Endothelial cell of umbilical vein (primary cell): Measurements from ENCODE around the gene MIGA2. TPM values are rescaled to one million over a fixed set of nuclear protein-coding genes. Genes with fewer than 3 reads are reported as not detected.

Experiments
- BruUV-seq: library from RNA; stranded (reverse); fragments of 400-500 nt; replicated peaks from 2 replicates; lab custom pipeline; 2021; lab: Mats Ljungman, UMichigan
- CTCF ChIA-PET: fragments of 300-600, 350-600 bp; sonication (Branson Sonifier 250); formaldehyde crosslinking; loops from one replicate; lab custom pipeline; 2021; ENCODE audit warnings: antibody characterized with exemption, inconsistent platforms; lab: Charles Lee
- POLR2A ChIA-PET: fragments of 300-600, 350-600 bp; sonication (Branson Sonifier 250); formaldehyde crosslinking; loops from one replicate; lab custom pipeline; 2021; ENCODE audit warnings: antibody characterized with exemption, inconsistent platforms; lab: Charles Lee
- DNase-seq: peaks from one replicate; pipeline ENCODE4 v3.0.0-alpha.2; 2011; ENCODE audit warnings: low read depth, low spot score
- FAIRE-seq: peaks from 2 replicates; lab custom pipeline; 2011; peaks lifted over from hg19 to GRCh38; lab: Jason Lieb, UNC
- H2AFZ ChIP-seq: 2 replicates; pipeline ENCODE4 v1.6.0; 2012; ENCODE audit warnings: low read depth, low read length, control low read depth, inconsistent platforms
- H3K27ac ChIP-seq: 2 replicates; pipeline ENCODE4 v1.5.1; 2011; ENCODE audit warnings: low read depth, mild to moderate bottlenecking, control low read depth, low read length, moderate library complexity; ENCODE audit not compliant: insufficient read depth
- H3K27me3 ChIP-seq, 2 experiments: 2 replicates each; pipeline versions ENCODE4 v1.6.0 to v1.6.1; 2011; ENCODE audit warnings: low read length in 2 of 2, mixed read lengths in 1 of 2; ENCODE audit not compliant: control insufficient read depth in 2 of 2, insufficient read depth in 2 of 2
- H3K36me3 ChIP-seq, 2 experiments: 2 replicates in 1 of 2; 3 replicates in 1 of 2; pipeline ENCODE4 v1.5.1; 2011; ENCODE audit warnings: low read length in 2 of 2, mild to moderate bottlenecking in 1 of 2, moderate library complexity in 1 of 2; ENCODE audit not compliant: control insufficient read depth in 2 of 2, insufficient read depth in 2 of 2; ENCODE audit errors: extremely low read depth in 1 of 2
- H3K4me1 ChIP-seq: 3 replicates; pipeline ENCODE4 v1.5.1; 2011; ENCODE audit warnings: mild to moderate bottlenecking, low read length; ENCODE audit not compliant: control insufficient read depth, insufficient read depth; ENCODE audit errors: extremely low read depth
- H3K4me2 ChIP-seq: 2 replicates; pipeline ENCODE4 v1.6.1; 2011; ENCODE audit warnings: low read length, control low read depth, mixed read lengths; ENCODE audit not compliant: insufficient read depth
- H3K4me3 ChIP-seq, 3 experiments: fragments of 200-600 bp in 1 of 3; sonication (generic), shearing (Covaris generic) in 1 of 3; replicated peaks in 1 of 3; 2 replicates each; pipeline ENCODE4 v1.5.1; 2011 to 2016; ENCODE audit warnings: control low read depth in 3 of 3, low read length in 3 of 3, mild to moderate bottlenecking in 2 of 3, inconsistent platforms in 1 of 3, low read depth in 1 of 3, moderate library complexity in 1 of 3; ENCODE audit not compliant: insufficient read depth in 1 of 3
- H3K79me2 ChIP-seq: 2 replicates; pipeline ENCODE4 v1.6.0; 2012; ENCODE audit warnings: low read length, inconsistent platforms; ENCODE audit not compliant: control insufficient read depth, insufficient read depth
- H3K9ac ChIP-seq: replicated peaks from 2 replicates; pipeline ENCODE3; 2011; ENCODE audit warnings: low read length, control low read depth; ENCODE audit not compliant: insufficient read depth; ENCODE audit errors: extremely low read depth
- H3K9me1 ChIP-seq: replicated peaks from 3 replicates; pipeline ENCODE4 v1.6.0; 2011; ENCODE audit warnings: mild to moderate bottlenecking, low read length; ENCODE audit not compliant: control insufficient read depth, insufficient read depth; ENCODE audit errors: extremely low read depth
- H3K9me3 ChIP-seq: replicated peaks from 2 replicates; pipeline ENCODE4 v1.5.1; 2012; ENCODE audit warnings: low read length, inconsistent platforms; ENCODE audit not compliant: control insufficient read depth, insufficient read depth
- H4K20me1 ChIP-seq: replicated peaks from 2 replicates; pipeline ENCODE3; 2011; ENCODE audit warnings: mild to moderate bottlenecking, low read length; ENCODE audit not compliant: control insufficient read depth, insufficient read depth; ENCODE audit errors: extremely low read depth
- EZH2 ChIP-seq: IDR thresholded peaks from 2 replicates; pipeline ENCODE4 v1.6.1; 2012; ENCODE audit warnings: borderline replicate concordance, low read depth, mild to moderate bottlenecking, moderate library complexity, low read length, inconsistent platforms; ENCODE audit not compliant: severe bottlenecking
- FOS ChIP-seq: IDR thresholded peaks from 2 replicates; pipeline ENCODE4 v1.6.1; 2011; ENCODE audit warnings: mild to moderate bottlenecking, low read length, moderate library complexity, borderline replicate concordance; ENCODE audit not compliant: insufficient read depth
- GATA2 ChIP-seq: IDR thresholded peaks from 2 replicates; pipeline ENCODE4 v1.7.0; 2011; ENCODE audit warnings: low read depth, mild to moderate bottlenecking, moderate library complexity, mixed read lengths, low read length; ENCODE audit not compliant: insufficient read length, insufficient read depth
- JUN ChIP-seq: IDR thresholded peaks from 2 replicates; pipeline ENCODE4 v1.6.1; 2011; ENCODE audit warnings: borderline replicate concordance, low read depth; ENCODE audit not compliant: insufficient read length, insufficient read depth
- MAX ChIP-seq: IDR thresholded peaks from 2 replicates; pipeline ENCODE4 v1.6.1; 2011; ENCODE audit not compliant: insufficient read depth, insufficient read length
- MYC ChIP-seq: IDR thresholded peaks from one replicate; pipeline ENCODE4 v1.6.1; 2011; ENCODE audit warnings: mild to moderate bottlenecking, low read depth, low read length
- POLR2A ChIP-seq: IDR thresholded peaks from 2 replicates; pipeline ENCODE4 v1.6.1; 2012; ENCODE audit warnings: low read depth, mild to moderate bottlenecking, control low read depth, low read length
- POLR2AphosphoS5 ChIP-seq: IDR thresholded peaks from 2 replicates; pipeline ENCODE4 v1.6.1; 2012; ENCODE audit warnings: low read depth, mild to moderate bottlenecking, control low read depth, low read length, moderate library complexity; ENCODE audit not compliant: insufficient read depth
- dilution Hi-C: fragments of 300-500 bp; cut with MboI; formaldehyde crosslinking; loops from one replicate; pipeline ENCODE4 v1.15.0; 2019; ENCODE audit warnings: low sequenced_read_pairs; ENCODE audit not compliant: extremely low pct_ligation_motif_present
- intact Hi-C: fragments of 100-400 bp; cut with micrococcal nuclease; formaldehyde crosslinking; loops from one replicate; pipeline ENCODE4 v1.10.0; 2022
- polyA plus RNA-seq, 4 experiments: library from polyadenylated mRNA; depleted of rRNA in 3 of 4; stranded (reverse) in 3 of 4; unstranded in 1 of 4; fragments of >200 nt; gene quantifications; 2 replicates each; pipeline versions ENCODE4 v1.2.1 to v1.2.3, GENCODE V29; 2011 to 2012; ENCODE audit warnings: missing spikeins in 1 of 4
- total RNA-seq: library from RNA; stranded (reverse); gene quantifications from 2 replicates; pipeline ENCODE4 v1.2.3, GENCODE V29; 2021
- TF ChIP-seq, protein P1 (sequence below), 2 donors: IDR thresholded peaks; 1 replicate in 1 of 2; 2 replicates in 1 of 2; pipeline ENCODE4 v1.5.1; 2011; ENCODE audit warnings: low read length in 2 of 2, mild to moderate bottlenecking in 2 of 2, moderate library complexity in 2 of 2, control low read depth in 1 of 2, inconsistent platforms in 1 of 2, low read depth in 1 of 2; ENCODE audit not compliant: insufficient read depth in 1 of 2; ENCODE audit errors: extremely low read depth in 1 of 2

The MIGA2 gene
- total and polyA plus RNA-seq, 2 donors (not counting 3 experiments of a cell fraction or from before 2014, with no cell fraction given) = 27.7 to 28.0 TPM

DNA sequence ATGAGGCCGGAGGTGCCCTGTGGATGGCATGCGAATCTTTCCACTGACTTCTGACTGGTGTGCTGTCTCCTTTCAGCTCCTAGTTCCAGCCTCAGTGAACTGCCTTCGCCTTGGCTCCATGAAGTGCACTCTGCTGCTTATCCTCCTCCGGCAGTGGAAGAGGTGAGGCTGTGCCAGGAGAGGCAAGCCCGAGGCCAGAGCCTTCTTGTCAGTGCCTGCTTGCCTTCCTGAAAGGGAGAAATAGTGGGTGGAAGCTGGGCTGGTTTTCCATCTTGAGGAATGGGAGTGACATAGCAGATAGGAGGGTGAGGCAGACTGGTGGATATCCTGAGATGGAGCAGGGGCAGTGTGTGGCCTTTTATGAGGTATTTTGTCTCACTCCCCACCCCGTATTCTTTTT lies 38.0 kb upstream of the MIGA2 start:
- POLR2A ChIA-PET = no interaction called here
- dilution Hi-C loops (no loop called here), intact Hi-C loops (loop anchor here (2.0 kb wide), 1 partner anchor 24 kb away; no protein-coding TSS in a partner anchor)
- no peak for TF ChIP-seq MAX
- TF ChIP-seq POLR2AphosphoS5 = no peak
- no peak for TF ChIP-seq FOS
- no peak for TF ChIP-seq POLR2A
- no peak for TF ChIP-seq GATA2
- TF ChIP-seq JUN = no peak
- TF ChIP-seq, protein P1, sequence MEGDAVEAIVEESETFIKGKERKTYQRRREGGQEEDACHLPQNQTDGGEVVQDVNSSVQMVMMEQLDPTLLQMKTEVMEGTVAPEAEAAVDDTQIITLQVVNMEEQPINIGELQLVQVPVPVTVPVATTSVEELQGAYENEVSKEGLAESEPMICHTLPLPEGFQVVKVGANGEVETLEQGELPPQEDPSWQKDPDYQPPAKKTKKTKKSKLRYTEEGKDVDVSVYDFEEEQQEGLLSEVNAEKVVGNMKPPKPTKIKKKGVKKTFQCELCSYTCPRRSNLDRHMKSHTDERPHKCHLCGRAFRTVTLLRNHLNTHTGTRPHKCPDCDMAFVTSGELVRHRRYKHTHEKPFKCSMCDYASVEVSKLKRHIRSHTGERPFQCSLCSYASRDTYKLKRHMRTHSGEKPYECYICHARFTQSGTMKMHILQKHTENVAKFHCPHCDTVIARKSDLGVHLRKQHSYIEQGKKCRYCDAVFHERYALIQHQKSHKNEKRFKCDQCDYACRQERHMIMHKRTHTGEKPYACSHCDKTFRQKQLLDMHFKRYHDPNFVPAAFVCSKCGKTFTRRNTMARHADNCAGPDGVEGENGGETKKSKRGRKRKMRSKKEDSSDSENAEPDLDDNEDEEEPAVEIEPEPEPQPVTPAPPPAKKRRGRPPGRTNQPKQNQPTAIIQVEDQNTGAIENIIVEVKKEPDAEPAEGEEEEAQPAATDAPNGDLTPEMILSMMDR (IDR thresholded peaks at IDR 0.05; ENCODE audit: extremely low read depth in 1 of 2, insufficient read depth in 1 of 2, low read depth in 1 of 2, low read length in 2 of 2) = no peak
- no peak for TF ChIP-seq MYC
- TF ChIP-seq EZH2 = no peak
- FAIRE-seq (no peak), DNase-seq (no peak)
- no peak overlapping the region for H2AFZ ChIP-seq
- no TSS peak for BruUV-seq
- peaks cover 21 to 72% of the 10 kb centered on the region in 2 experiments for H3K36me3 ChIP-seq
- no peaks in the 10 kb centered on the region for H3K27me3 ChIP-seq
- CTCF ChIA-PET = interaction anchor here (1.2 kb wide), 1 partner anchor 180 kb away, joined by 3 read pairs; the partner anchor contains the start of gene ENDOG
- no peak overlapping the region for H3K9ac ChIP-seq
- no peaks in the 10 kb centered on the region for H3K9me3 ChIP-seq
- no peak overlapping the region for H3K4me3 ChIP-seq
- no peaks in the 10 kb centered on the region for H3K9me1 ChIP-seq
- H3K27ac ChIP-seq = no peak overlapping the region
- H4K20me1 ChIP-seq = no peaks in the 10 kb centered on the region
- no peak overlapping the region for H3K4me2 ChIP-seq
- H3K79me2 ChIP-seq = no peaks in the 10 kb centered on the region
- no peaks in the 10 kb centered on the region for H3K4me1 ChIP-seq
